ENCODE results near the gene GLP2R. TPM values are rescaled to one million over a fixed set of nuclear protein-coding genes. Genes with fewer than 3 reads are reported as not detected.

GLP2R gene
- total RNA-seq, 1 donor = 0.43 TPM

DNA sequence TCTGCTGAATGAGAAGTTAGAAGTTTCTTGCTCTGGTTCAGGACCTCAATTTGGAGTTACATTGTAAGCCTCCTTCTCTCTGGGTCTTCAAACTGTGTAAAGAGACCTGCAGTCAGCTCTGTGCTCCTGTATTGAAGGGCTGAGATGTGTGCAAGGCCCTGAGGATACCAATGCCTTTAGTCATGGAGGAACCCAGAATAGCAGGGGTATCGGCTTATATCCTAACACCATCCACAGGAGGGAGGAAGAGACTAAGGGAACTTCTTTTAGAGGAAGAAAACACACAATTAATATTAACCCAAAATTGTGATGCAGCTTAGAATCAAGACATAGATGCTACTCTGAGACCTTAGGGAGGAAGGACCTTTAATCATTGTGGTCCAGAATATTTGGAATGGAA lies 36.5 kb downstream of the GLP2R start:
- DNase-seq (ENCODE audit: low read depth) = no peak
- TF ChIP-seq, protein P1, sequence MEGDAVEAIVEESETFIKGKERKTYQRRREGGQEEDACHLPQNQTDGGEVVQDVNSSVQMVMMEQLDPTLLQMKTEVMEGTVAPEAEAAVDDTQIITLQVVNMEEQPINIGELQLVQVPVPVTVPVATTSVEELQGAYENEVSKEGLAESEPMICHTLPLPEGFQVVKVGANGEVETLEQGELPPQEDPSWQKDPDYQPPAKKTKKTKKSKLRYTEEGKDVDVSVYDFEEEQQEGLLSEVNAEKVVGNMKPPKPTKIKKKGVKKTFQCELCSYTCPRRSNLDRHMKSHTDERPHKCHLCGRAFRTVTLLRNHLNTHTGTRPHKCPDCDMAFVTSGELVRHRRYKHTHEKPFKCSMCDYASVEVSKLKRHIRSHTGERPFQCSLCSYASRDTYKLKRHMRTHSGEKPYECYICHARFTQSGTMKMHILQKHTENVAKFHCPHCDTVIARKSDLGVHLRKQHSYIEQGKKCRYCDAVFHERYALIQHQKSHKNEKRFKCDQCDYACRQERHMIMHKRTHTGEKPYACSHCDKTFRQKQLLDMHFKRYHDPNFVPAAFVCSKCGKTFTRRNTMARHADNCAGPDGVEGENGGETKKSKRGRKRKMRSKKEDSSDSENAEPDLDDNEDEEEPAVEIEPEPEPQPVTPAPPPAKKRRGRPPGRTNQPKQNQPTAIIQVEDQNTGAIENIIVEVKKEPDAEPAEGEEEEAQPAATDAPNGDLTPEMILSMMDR (IDR thresholded peaks at IDR 0.05; ENCODE audit: insufficient read depth, low read depth, low read length) = no peak
- no peak overlapping the region for H3K4me3 ChIP-seq (ENCODE audit: low read depth, low read length)

DNA sequence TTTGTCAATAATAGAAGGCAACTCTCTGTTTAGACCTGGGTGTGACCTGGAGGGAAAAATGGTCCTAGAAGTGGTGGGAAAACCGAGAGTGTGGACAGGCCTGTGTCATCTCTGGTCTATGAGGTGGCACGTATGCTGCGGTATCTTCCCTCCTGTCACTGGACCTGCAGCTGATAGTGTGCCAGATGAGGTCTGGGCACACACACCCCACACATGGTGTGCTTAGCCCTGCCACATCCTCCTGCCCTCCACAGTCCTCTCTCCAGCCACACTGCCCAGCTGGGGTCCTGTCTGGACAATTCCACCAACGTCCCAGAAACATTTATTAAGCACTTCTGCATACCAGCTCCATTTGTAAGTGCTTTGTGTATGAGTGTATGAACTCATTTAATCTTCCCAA lies 37.2 kb downstream of the GLP2R start:
- H3K4me3 ChIP-seq (ENCODE audit: low read depth, low read length) = no peak overlapping the region
- TF ChIP-seq, protein P1 (IDR thresholded peaks at IDR 0.05; ENCODE audit: insufficient read depth, low read depth, low read length) = no peak
- DNase-seq (ENCODE audit: low read depth) = no peak

DNA sequence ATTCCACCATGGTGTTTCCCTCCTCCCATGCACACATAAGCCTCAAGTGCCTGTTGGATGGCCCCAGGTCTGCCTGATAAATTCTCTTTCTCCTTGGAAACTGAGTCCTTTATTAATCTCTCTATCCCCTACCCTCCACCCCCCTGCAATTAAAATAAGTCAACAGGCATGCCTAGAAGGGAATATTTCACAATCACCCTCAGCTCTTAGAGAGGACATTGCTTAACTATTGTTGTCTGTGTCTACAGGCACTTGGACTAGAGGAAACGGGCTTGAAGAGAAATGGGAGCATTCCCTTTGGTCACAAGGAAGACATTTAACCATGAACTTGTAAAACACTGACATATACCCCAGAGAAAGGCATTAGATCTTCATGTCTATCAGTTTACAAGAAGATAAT lies 39.9 kb downstream of the GLP2R start:
- TF ChIP-seq, protein P1 (IDR thresholded peaks at IDR 0.05; ENCODE audit: insufficient read depth, low read depth, low read length) = no peak
- DNase-seq (ENCODE audit: low read depth) = peak; percentile 45
- H3K4me3 ChIP-seq (ENCODE audit: low read depth, low read length) = no peak overlapping the region

DNA sequence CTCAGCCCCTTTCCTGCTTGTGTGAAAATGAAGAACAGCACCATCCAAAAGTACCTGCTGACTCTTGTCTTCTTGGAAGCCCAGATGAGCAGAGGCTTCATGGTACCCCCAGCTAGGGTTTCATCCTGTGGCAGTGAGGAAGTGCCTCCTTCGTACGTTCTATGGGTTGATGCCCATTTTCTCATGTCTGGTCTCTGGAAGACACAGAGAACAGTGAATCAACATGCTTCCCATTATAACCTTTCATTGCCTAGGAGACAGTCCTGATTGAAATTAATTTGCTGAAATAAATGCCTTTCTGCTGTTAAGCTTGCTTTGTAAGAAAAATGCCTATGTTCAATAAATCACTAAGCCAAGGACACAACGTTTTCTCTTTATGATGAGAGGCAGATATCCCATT lies 42.8 kb downstream of the GLP2R start:
- no peak for DNase-seq (ENCODE audit: low read depth)
- H3K4me3 ChIP-seq (ENCODE audit: low read depth, low read length) = no peak overlapping the region
- TF ChIP-seq, protein P1 (IDR thresholded peaks at IDR 0.05; ENCODE audit: insufficient read depth, low read depth, low read length) = no peak

DNA sequence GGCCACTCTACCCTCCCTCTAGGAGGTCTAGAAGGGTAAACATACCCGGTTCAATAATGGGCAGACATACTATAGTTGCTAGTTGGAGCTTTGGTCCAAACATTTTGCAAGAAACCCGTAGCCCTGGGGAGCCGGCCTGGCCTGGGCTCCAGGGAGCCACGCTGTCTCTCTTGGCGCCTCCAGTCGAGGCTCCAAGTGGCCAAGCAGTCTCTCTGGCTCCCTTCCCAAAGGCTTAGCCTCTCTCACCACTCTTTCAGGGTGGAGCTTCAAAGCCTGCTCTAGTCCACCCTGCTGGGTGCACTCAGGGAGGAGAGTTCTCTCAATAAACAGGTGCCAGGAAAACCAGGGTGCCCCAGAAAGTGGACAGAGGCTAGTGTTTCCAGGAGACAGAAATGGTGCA lies 47.1 kb downstream of the GLP2R start:
- H3K4me3 ChIP-seq (ENCODE audit: low read depth, low read length) = no peak overlapping the region
- no peak for DNase-seq (ENCODE audit: low read depth)
- TF ChIP-seq, protein P1 (IDR thresholded peaks at IDR 0.05; ENCODE audit: insufficient read depth, low read depth, low read length) = no peak

DNA sequence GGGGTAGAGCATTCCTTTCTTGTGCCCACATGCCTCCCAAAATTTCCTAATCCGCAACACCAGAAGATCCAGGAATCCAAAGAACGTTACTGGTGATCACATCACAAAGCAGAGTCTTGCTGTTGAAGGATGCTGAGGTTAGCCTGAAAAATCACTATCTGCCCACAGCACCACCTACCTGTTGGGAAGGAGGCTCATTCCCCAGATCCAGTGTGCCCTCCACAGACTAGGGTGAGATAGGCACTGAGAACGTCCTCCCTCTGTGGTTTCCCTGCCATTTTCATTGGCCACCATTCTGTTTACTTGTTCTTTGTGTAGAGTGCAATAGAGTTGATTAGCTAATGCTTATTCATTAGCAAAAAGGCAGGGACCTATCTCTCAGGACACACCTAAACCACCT lies 49.0 kb downstream of the GLP2R start:
- TF ChIP-seq, protein P1 (IDR thresholded peaks at IDR 0.05; ENCODE audit: insufficient read depth, low read depth, low read length) = no peak
- H3K4me3 ChIP-seq (ENCODE audit: low read depth, low read length) = no peak overlapping the region
- no peak for DNase-seq (ENCODE audit: low read depth)

DNA sequence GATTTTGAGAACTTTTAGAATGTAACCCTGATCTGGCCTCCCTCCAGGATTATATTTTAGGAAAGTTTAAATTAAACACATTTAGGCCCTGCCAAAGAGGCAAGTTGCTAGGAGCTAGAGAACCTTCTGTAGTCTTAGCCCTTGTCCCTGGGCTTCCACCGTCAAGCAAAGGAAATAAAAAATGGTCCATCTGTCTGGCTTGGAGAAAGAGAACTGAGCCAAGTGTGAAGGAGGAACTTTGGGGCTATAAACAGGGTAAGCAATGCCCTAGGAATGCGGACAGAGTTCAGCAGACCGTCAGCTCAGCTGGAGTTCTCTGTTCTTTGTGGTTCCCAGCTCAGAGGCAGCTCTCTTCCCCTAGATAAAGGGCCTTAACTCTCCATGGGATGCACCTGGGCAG lies 49.7 kb downstream of the GLP2R start:
- TF ChIP-seq, protein P1 (IDR thresholded peaks at IDR 0.05; ENCODE audit: insufficient read depth, low read depth, low read length) = no peak
- DNase-seq (ENCODE audit: low read depth) = peak; percentile 86

More for the DNA sequence above, 49.7 kb downstream of the GLP2R start:
- no peak overlapping the region for H3K4me3 ChIP-seq (ENCODE audit: low read depth, low read length)

Measured in fibroblast of villous mesenchyme (primary cell).